Measurements from ENCODE around the gene MAP4.

DNA sequence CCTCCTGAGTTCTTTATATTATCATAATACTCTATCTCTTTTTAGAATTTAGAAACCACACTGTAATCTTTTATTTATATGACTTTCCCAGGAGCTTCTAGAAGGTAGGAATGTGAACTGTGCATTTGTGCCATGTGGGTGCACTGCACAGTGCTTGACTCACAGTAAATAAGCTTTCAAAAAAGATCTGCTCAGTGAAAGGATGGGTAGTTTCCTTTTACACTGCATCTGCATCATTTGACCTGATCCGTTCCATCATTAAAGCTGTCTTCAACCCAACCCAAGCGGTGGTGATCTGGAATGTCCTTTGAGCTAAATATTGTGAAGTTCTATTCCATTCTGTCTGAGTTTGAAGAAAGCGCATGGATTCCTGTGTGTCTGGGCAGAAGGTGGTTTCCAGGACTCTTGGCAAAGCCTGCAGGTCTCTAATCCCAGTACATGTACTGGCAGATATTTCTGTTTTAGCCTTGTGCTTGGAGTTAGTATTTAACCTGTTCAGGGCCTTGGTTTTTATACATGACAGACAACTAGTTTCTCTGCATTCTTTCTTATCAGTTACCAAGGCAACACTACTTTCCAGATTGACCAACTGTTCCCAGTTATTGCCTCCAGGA lies 116.6 kb downstream of the MAP4 start:
- TF ChIP-seq, protein P1, sequence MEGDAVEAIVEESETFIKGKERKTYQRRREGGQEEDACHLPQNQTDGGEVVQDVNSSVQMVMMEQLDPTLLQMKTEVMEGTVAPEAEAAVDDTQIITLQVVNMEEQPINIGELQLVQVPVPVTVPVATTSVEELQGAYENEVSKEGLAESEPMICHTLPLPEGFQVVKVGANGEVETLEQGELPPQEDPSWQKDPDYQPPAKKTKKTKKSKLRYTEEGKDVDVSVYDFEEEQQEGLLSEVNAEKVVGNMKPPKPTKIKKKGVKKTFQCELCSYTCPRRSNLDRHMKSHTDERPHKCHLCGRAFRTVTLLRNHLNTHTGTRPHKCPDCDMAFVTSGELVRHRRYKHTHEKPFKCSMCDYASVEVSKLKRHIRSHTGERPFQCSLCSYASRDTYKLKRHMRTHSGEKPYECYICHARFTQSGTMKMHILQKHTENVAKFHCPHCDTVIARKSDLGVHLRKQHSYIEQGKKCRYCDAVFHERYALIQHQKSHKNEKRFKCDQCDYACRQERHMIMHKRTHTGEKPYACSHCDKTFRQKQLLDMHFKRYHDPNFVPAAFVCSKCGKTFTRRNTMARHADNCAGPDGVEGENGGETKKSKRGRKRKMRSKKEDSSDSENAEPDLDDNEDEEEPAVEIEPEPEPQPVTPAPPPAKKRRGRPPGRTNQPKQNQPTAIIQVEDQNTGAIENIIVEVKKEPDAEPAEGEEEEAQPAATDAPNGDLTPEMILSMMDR (IDR thresholded peaks at IDR 0.05), result no peak
- no peak for TF ChIP-seq FOSB (CRISPR knock-in tag; IDR thresholded peaks at IDR 0.05)
- TF ChIP-seq SMC3 (IDR thresholded peaks at IDR 0.05), result no peak
- TF ChIP-seq EP300 (IDR thresholded peaks at IDR 0.05), result no peak
- no peak for TF ChIP-seq CBX2 (IDR thresholded peaks at IDR 0.05; ENCODE audit: borderline replicate concordance, low read depth)
- TF ChIP-seq, protein P2, sequence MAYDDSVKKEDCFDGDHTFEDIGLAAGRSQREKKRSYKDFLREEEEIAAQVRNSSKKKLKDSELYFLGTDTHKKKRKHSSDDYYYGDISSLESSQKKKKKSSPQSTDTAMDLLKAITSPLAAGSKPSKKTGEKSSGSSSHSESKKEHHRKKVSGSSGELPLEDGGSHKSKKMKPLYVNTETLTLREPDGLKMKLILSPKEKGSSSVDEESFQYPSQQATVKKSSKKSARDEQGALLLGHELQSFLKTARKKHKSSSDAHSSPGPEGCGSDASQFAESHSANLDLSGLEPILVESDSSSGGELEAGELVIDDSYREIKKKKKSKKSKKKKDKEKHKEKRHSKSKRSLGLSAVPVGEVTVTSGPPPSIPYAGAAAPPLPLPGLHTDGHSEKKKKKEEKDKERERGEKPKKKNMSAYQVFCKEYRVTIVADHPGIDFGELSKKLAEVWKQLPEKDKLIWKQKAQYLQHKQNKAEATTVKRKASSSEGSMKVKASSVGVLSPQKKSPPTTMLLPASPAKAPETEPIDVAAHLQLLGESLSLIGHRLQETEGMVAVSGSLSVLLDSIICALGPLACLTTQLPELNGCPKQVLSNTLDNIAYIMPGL (CRISPR knock-in tag; IDR thresholded peaks at IDR 0.05; ENCODE audit: borderline replicate concordance), result no peak
- TF ChIP-seq JUN (IDR thresholded peaks at IDR 0.05), result no peak
- no peak for TF ChIP-seq ZNF302 (CRISPR knock-in tag; IDR thresholded peaks at IDR 0.05)

All from A549 (cell line).